ENCODE data around the gene GAPDHS.

The GAPDHS gene

GRCh38 chr19:35533201-35533821, at the start of gene GAPDHS:
GAPDHS (plus strand) TSS chr19:35533456; CDS start chr19:35533528, 72 bp downstream.
- DNase-seq: no peak
- no peaks in the 10 kb centered on the region for H3K36me3 ChIP-seq (replicated peaks)
- in situ Hi-C loops (cut with HindIII; ENCODE audit: low pct_ligation_motif_present, low sequenced_read_pairs): no loop called here
- peaks cover 12% of the 10 kb centered on the region for H3K27me3 ChIP-seq (replicated peaks)
- no peak for TF ChIP-seq CTCF (IDR thresholded peaks at IDR 0.05; ENCODE audit: low read depth, low read length, missing control alignments)
- no peak within 1 kb of the TSS for H3K27ac ChIP-seq
- H3K4me3 ChIP-seq (ENCODE audit: low read depth, low read length): no peak within 1 kb of the TSS

- H3K36me3 ChIP-seq (replicated peaks): no peaks in the 10 kb centered on the region
- TF ChIP-seq CTCF (IDR thresholded peaks at IDR 0.05; ENCODE audit: low read depth, low read length, missing control alignments): no peak
- no peak overlapping the region for H3K4me3 ChIP-seq (ENCODE audit: low read depth, low read length)
- H3K27ac ChIP-seq: no peak overlapping the region
- in situ Hi-C loops (cut with HindIII; ENCODE audit: low pct_ligation_motif_present, low sequenced_read_pairs): no loop called here
- no peaks in the 10 kb centered on the region for H3K27me3 ChIP-seq (replicated peaks)
- no peak for DNase-seq
Measured at GRCh38 chr19:35484252-35485036, 48.8 kb upstream of the GAPDHS start.

- Histone ChIP-seq H3K4me3 (ENCODE audit: low read depth, low read length) (no peak overlapping the region), H3K27ac (no peak overlapping the region), H3K36me3 (replicated peaks) (no peaks in the 10 kb centered on the region), H3K27me3 (replicated peaks) (no peaks in the 10 kb centered on the region)
- TF ChIP-seq CTCF (IDR thresholded peaks at IDR 0.05; ENCODE audit: low read depth, low read length, missing control alignments): no peak
- in situ Hi-C loops (cut with HindIII; ENCODE audit: low pct_ligation_motif_present, low sequenced_read_pairs): no loop called here
- DNase-seq: no peak
Measured at GRCh38 chr19:35486268-35486708, 47.0 kb upstream of the GAPDHS start.

- no peak for DNase-seq
- in situ Hi-C loops (cut with HindIII; ENCODE audit: low pct_ligation_motif_present, low sequenced_read_pairs): no loop called here
- no peak for TF ChIP-seq CTCF (IDR thresholded peaks at IDR 0.05; ENCODE audit: low read depth, low read length, missing control alignments)
- Histone ChIP-seq H3K36me3 (replicated peaks) (no peaks in the 10 kb centered on the region), H3K27ac (no peak overlapping the region), H3K27me3 (replicated peaks) (peaks cover 2% of the 10 kb centered on the region), H3K4me3 (ENCODE audit: low read depth, low read length) (no peak overlapping the region)
Measured at GRCh38 chr19:35487656-35488182, 45.5 kb upstream of the GAPDHS start.

GRCh38 chr19:35488677-35489076, 44.6 kb upstream of the GAPDHS start:
- Histone ChIP-seq H3K36me3 (replicated peaks) (no peaks in the 10 kb centered on the region), H3K27ac (no peak overlapping the region), H3K27me3 (replicated peaks) (peaks cover 2% of the 10 kb centered on the region), H3K4me3 (ENCODE audit: low read depth, low read length) (no peak overlapping the region)
- no peak for DNase-seq
- in situ Hi-C loops (cut with HindIII; ENCODE audit: low pct_ligation_motif_present, low sequenced_read_pairs): no loop called here
- TF ChIP-seq CTCF (IDR thresholded peaks at IDR 0.05; ENCODE audit: low read depth, low read length, missing control alignments): no peak

Measured in brain microvascular endothelial cell (primary cell).